HG03039 (cell line): ENCODE measurements around the gene AGBL4.

Experiments used
- ATAC-seq: cut with Tn5 transposase; IDR thresholded peaks from one replicate; pipeline ENCODE4 v1.9.1; 2021; ENCODE audit warnings: mild to moderate bottlenecking, moderate library complexity; ENCODE audit not compliant: unreplicated experiment

Gene AGBL4

GRCh38 chr1:48916130-48917069, 1107.4 kb downstream of the AGBL4 start:
- ATAC-seq, result no peak

- ATAC-seq, result no peak
Observed at GRCh38 chr1:48908606-48909005, 1115.1 kb downstream of the AGBL4 start.

- ATAC-seq, result no peak
Observed at GRCh38 chr1:48906729-48907128, 1117.0 kb downstream of the AGBL4 start.

GRCh38 chr1:48906164-48906563, 1117.6 kb downstream of the AGBL4 start:
- no peak for ATAC-seq

GRCh38 chr1:48903291-48903690, 1120.5 kb downstream of the AGBL4 start:
- no peak for ATAC-seq

GRCh38 chr1:48898894-48899293, 1124.9 kb downstream of the AGBL4 start:
- ATAC-seq, result no peak

GRCh38 chr1:48889615-48890014, 1134.1 kb downstream of the AGBL4 start:
- ATAC-seq, result no peak

GRCh38 chr1:48889082-48889481, 1134.7 kb downstream of the AGBL4 start:
- no peak for ATAC-seq

- no peak for ATAC-seq
Observed at GRCh38 chr1:48887796-48888195, 1136.0 kb downstream of the AGBL4 start.

GRCh38 chr1:48882020-48882419, 1141.7 kb downstream of the AGBL4 start:
- no peak for ATAC-seq

- no peak for ATAC-seq
Observed at GRCh38 chr1:48878191-48878940, 1145.4 kb downstream of the AGBL4 start.

- no peak for ATAC-seq
Observed at GRCh38 chr1:48876330-48876785, 1147.4 kb downstream of the AGBL4 start.

- ATAC-seq, result no peak
Observed at GRCh38 chr1:48875552-48876329, 1148.0 kb downstream of the AGBL4 start.

GRCh38 chr1:48873944-48874343, 1149.8 kb downstream of the AGBL4 start:
- no peak for ATAC-seq

- no peak for ATAC-seq
Observed at GRCh38 chr1:48870596-48870995, 1153.2 kb downstream of the AGBL4 start.

GRCh38 chr1:48869116-48869893, 1154.4 kb downstream of the AGBL4 start:
- ATAC-seq, result no peak

GRCh38 chr1:48864913-48865312, 1158.8 kb downstream of the AGBL4 start:
- no peak for ATAC-seq

GRCh38 chr1:48859456-48859855, 1164.3 kb downstream of the AGBL4 start:
- no peak for ATAC-seq

- no peak for ATAC-seq
Observed at GRCh38 chr1:48858200-48858920, 1165.4 kb downstream of the AGBL4 start.

GRCh38 chr1:48853006-48853405, 1170.7 kb downstream of the AGBL4 start:
- ATAC-seq, result no peak
